DMS79 (cell line): Measurements from ENCODE around the gene MARK1.

Source experiments
- DNase-seq: peaks from one replicate; lab custom pipeline; 2025; lab: John Stamatoyannopoulos, UW

The MARK1 gene

GRCh38 chr1:220527908-220528678 lies at the start of gene MARK1:
Gene MARK1, plus strand, starts transcription at chr1:220528136. Its CDS starts 687 bp downstream, at chr1:220528823.
- no peak for DNase-seq

GRCh38 chr1:220483700-220484099 lies 44.2 kb upstream of the MARK1 start:
- no peak for DNase-seq

GRCh38 chr1:220484135-220484534 lies 43.8 kb upstream of the MARK1 start:
- no peak for DNase-seq

DNA sequence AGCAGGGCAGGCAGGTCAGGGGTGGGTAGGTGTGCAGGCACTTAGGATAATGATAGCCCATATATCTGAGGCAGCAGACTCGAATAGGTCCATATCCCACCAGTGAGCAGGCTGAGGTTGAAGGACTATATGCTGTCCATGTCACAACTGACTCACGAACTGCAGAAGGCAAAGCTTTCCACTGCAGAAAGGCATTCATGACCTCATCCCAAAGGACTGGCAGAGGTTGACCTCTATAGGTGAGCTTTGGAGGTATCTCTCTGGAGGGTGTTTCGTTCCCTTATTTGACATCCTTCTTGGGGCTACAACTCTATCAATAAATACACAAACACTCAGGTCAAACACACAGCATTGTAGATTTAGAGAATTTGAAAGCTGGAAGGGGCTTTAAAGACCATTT lies 42.8 kb upstream of the MARK1 start:
- no peak for DNase-seq

DNA sequence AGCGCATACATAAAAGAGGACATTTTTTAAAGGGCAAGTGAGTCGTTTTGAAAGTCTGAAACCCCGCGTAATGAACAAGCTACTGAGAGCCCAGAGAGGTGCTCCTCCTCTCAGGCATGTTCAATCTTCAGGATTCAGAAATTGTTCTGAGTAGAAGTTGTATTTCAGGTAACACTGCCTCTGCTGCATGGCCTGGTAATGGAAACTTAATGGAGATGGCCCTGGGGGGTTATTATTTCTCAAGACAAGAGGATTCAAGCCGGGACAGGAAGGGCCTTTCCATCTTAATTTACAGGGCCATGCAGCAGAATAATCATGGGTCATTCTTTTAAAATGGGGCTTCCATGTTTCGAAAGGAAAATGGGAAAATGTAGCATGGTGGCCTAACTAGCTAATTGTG lies 42.1 kb upstream of the MARK1 start:
- no peak for DNase-seq

DNA sequence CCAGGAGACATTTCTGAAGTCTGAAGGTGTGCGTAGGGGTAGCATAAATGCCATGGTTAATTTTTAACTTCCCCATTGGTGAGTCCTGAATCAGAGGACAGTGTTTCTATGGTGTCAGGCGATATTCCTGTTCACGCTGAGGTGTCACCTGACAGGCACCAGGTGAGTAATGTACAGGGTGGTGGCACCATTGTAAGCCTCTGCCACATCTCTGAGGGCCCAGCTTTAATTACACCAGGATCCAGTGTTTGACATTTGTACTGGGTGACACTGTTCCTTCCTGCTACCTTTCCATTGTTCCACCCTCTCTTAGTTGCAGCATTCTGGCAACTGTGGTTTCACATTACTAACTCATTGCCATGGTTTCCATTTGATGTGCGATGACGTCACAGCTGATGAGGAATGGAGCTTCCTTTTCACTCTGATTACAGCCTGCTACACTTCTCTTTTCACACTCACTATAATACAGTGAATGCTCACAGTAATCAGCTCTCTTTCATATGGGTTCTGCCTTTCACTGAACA lies 40.6 kb upstream of the MARK1 start:
- DNase-seq = peak; percentile 3

GRCh38 chr1:220491891-220492290 lies 36.0 kb upstream of the MARK1 start:
- no peak for DNase-seq

DNA sequence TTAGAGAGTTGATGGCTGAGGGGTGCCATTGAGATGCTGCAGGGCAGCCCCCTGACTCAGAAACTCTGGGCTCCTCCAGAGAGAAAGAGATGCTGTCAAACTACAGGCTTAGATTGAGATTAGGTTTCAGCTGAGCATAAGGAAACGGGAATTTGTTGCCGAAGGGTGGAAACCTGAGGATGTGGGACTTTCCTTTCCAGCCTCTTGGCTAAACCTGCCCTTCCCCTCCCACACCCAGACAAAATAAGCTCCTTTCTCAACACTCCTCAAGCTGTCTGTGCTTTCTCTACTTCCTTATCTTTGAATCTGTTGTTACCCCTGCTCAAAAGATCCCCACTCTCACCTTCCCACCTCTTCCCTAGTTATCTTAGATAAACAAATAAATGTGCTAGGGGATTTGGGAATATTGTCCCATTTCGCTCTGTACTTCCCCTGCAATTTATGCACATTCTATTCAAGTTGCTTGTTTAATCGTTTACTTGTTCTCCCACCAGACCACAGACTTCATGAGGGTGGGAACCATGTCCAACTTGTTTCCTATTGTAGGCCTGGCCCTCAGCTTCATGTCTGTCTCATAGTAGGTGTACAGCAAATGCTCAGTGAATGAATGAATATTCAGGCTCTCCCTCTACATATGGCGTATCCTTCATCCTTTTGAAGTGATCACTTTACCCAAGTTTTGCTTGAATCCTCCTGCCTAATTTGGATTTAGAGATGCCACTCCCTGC lies 30.6 kb upstream of the MARK1 start:
- no peak for DNase-seq

DNA sequence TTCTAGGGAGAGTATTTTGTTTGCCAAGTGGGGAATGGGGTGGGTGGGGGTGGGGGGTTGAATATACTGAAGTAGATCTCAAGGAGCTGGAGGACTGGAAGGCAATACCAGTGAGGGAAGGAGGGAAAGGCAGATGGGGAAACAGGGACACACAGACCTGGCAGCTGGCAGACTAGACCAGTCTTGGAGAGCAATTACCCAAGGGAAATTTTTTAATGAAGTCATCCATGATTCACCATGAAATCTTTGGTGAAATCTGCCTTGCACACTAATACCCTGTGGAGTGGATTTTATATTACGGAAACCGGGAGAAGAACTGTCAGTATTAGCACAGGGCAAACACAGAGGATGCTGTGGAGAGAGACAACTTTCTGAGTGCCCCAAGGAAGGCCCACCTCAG lies 29.7 kb upstream of the MARK1 start:
- no peak for DNase-seq

- DNase-seq = no peak
Observed at GRCh38 chr1:220500372-220500771, 27.6 kb upstream of the MARK1 start.

DNA sequence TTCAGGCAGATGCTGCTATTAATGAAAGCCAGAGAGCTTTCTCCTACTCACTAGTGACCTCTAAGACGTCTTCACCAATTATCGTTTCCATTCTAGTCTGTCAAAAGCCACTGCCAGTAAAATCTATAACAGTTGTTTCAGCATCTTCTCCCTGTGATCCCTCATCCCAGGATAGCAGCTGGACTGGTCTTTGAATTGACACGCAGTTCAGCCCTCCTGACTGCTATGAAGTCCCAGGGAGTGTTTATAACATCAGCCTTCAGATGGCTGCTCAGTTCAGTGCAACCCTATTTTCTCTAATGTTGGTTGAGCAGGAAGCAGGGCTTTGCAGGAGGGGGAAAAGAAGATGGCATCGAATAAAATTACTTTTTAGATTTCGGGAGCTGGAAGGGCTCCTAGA lies 23.6 kb upstream of the MARK1 start:
- DNase-seq = no peak

DNA sequence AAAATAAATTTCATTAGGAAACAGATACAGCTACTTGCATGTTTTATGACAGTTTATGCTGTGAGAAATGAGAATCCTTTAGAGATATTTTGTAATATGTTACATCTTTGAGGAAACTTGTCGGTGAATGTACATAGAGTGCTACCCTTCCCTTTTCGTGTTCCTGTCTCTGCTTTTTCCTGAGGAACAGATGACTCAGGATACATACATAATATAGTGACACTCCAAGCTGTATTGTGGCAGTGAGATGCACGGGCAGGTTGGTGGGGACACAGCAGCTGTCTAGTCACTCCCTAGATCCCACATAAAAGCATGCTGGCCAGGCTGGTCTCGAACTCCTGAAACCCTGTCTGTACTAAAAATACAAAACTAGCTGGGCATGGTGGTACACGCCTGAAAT lies 20.9 kb upstream of the MARK1 start:
- DNase-seq = no peak

GRCh38 chr1:220511179-220511578 lies 16.8 kb upstream of the MARK1 start:
- no peak for DNase-seq

DNA sequence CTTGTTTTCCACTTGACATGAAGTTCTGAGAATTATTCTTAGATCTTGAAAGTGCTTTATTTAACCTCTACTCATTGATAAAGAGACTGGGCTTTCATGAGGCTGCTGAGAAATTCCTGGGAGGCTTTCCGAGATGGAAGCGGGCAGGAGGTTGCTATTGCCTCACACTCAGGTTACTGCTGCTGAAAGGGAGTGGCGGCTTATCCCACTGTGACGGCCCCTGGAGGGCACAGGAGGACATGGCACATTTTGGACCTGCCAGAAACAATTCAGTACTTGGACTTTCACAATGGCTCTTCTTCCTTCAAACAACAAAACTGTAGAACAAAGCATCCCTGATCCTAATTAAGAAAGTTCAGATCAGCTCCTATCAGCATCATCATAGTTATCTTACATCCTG lies 16.2 kb upstream of the MARK1 start:
- no peak for DNase-seq

DNA sequence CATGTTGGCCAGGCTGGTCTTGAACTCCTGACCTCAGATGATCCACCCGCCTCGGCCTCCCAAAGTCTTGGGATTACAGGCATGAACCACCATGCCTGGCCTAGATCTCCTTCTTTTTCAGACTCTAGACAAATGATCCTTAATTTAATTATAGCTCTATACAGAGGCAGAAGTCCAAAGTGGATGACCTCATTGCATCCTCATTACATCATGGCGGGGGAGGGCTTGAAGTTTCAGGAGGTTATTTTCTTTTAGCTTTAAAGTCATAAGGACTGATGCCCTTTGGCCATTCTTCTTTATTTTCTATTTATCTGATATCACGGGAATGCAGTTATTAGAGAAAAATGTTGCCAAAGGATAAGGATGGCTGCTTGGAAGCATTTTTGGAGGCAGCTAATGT lies 14.1 kb upstream of the MARK1 start:
- DNase-seq = no peak

GRCh38 chr1:220514256-220514655 lies 13.7 kb upstream of the MARK1 start:
- no peak for DNase-seq

GRCh38 chr1:220516014-220516721 lies 11.8 kb upstream of the MARK1 start:
- DNase-seq = no peak

DNA sequence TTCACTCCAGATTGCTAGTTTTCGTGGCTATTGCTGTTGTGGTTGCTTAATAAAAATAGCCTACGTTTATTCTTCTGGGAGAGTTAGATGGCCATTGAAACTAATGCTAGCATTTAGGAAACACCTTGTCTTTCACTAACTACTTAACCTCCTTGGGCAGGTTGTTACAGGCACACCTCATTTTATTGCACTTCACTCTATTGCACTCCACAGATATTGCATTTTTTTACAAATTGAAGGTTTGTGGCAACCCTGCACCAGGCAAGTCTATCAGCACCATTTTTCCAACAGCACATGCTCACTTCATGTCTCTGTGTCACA lies 11.3 kb upstream of the MARK1 start:
- peak; percentile 62 for DNase-seq

GRCh38 chr1:220521778-220522177 lies 6.2 kb upstream of the MARK1 start:
- peak; percentile 91 for DNase-seq

- no peak for DNase-seq
Observed at GRCh38 chr1:220526294-220526693, 1.6 kb upstream of the MARK1 start.

GRCh38 chr1:220527279-220527907 lies 543 bp upstream of the MARK1 start:
- DNase-seq = peak; percentile 56
